ENCODE results near the gene PRR30.

DNA sequence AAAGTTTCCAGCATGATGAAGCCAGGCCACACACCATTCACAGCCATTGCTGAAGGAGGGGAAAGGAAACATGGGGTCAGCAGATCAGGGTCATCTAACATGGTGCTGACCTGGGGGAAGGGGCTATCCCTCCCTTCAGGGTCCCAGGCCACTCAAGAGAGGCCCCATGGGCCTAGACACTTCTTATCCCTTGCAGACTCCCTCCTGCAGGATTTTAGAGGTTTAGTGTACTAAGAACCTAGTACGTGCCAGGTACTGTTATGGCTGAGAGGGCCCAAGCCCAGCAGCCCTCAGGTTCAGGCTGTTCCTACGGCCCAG, 43.8 kb downstream of the PRR30 start:
- TF ChIP-seq, protein P1, sequence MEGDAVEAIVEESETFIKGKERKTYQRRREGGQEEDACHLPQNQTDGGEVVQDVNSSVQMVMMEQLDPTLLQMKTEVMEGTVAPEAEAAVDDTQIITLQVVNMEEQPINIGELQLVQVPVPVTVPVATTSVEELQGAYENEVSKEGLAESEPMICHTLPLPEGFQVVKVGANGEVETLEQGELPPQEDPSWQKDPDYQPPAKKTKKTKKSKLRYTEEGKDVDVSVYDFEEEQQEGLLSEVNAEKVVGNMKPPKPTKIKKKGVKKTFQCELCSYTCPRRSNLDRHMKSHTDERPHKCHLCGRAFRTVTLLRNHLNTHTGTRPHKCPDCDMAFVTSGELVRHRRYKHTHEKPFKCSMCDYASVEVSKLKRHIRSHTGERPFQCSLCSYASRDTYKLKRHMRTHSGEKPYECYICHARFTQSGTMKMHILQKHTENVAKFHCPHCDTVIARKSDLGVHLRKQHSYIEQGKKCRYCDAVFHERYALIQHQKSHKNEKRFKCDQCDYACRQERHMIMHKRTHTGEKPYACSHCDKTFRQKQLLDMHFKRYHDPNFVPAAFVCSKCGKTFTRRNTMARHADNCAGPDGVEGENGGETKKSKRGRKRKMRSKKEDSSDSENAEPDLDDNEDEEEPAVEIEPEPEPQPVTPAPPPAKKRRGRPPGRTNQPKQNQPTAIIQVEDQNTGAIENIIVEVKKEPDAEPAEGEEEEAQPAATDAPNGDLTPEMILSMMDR (IDR thresholded peaks at IDR 0.05; ENCODE audit: extremely low read depth in 1 of 2, insufficient read depth in 1 of 2, low read depth in 1 of 2, low read length in 2 of 2), result no peak
- TF ChIP-seq JUN (IDR thresholded peaks at IDR 0.05; ENCODE audit: borderline replicate concordance, insufficient read depth, insufficient read length, low read depth) (no peak), MYC (IDR thresholded peaks at IDR 0.05; ENCODE audit: low read depth, low read length) (no peak), POLR2AphosphoS5 (IDR thresholded peaks at IDR 0.05; ENCODE audit: insufficient read depth, low read depth, low read length) (no peak), POLR2A (IDR thresholded peaks at IDR 0.05; ENCODE audit: low read depth, low read length) (no peak), EZH2 (IDR thresholded peaks at IDR 0.05; ENCODE audit: borderline replicate concordance, low read depth, low read length, severe bottlenecking) (no peak)
- TF ChIP-seq, protein P2, sequence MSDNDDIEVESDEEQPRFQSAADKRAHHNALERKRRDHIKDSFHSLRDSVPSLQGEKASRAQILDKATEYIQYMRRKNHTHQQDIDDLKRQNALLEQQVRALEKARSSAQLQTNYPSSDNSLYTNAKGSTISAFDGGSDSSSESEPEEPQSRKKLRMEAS (IDR thresholded peaks at IDR 0.05; ENCODE audit: insufficient read depth, insufficient read length), result no peak

Measured in endothelial cell of umbilical vein (primary cell).